HG02610 (cell line): ENCODE data around the gene TRAPPC12.
A peak's percentile ranks its signal among the peaks of the same experiment; 100 is the strongest.

Experiments
- ATAC-seq: cut with Tn5 transposase; IDR thresholded peaks from one replicate; pipeline ENCODE4 v1.9.1; 2021; ENCODE audit warnings: mild to moderate bottlenecking, moderate library complexity; ENCODE audit not compliant: unreplicated experiment

Gene TRAPPC12

DNA sequence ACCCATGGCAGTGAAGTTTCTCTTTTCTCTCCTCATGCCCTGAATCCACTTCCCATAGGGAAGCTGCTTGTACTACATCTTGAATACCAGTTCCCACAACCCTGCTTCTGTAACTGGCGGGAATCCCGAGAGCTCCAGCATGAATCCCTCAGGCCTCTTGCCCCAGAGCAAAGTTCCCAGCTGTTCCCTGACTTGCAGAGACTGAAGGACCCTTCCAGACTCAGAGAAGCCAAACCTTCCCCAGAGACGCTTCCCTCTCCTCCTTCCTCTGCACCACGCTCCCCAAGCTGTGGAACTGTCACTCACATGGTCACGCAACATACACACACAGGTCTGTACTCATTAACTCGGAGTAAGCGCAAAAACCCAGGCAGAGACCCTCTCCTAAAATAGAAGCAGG is 26.4 kb downstream of the TRAPPC12 start:
- ATAC-seq: no peak

DNA sequence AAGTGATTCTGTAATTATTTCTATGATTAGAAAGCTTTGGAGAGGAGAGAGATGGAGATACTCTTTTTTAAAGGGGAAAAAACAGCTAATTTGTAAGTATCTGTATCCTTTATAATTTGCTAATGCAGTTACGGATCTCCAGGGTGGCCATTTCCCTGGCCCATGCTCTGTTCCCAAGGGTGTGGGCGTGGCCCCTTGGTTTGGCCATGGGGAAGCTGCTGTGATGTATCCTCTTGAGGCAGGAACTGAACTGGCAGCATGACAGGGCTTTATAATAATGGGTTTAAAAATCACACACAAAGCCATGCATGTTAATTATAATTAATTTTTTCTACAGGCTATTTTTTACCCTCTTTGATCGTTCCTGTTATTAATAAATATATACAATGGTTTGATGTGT is 27.0 kb downstream of the TRAPPC12 start:
- ATAC-seq: no peak

DNA sequence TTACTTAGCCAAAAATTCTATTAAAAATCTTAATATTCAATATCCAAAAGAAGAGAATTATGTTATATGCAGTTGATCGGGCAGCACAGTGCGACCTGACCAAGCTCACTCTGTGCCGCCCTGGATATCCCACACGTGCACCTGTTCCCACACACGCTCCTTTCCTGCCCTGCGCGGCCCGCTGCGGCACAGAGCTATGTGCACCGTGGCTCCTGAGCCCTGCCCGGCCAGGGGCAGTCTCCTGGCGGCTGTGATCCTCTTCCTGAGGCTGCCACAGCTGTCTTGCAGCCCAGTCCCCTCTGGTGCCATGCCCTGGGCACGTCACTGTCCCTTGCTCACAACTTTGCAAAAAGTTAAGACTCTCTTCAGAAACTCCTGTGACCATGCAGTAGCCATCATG is 29.3 kb downstream of the TRAPPC12 start:
- ATAC-seq: no peak

DNA sequence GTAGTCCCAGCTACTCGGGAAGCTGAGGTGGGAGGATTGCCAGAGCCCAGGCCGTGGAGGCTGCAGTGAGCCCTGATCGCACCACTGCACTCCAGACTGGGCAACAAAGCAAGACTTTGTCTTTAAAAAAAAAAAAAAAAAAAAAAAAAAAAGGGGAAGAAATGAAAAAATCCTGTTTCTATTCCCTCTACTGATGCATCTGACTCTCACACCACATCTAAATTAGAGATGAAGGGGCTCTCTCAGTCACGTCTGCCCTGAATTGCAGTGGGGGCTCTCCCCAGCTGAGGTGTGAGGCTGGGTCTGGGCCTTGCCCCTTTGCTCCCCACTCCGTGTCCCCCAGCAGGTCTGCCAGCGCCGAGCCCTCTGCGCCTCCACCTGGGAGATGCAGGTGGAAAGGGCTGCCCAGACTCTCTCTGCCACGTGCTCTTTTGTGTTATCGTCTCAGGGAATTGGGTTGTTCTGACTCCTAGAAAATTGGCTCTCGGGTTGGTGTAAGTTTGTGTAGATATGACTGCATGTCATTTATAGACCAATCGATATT is 30.2 kb downstream of the TRAPPC12 start:
- no peak for ATAC-seq

DNA sequence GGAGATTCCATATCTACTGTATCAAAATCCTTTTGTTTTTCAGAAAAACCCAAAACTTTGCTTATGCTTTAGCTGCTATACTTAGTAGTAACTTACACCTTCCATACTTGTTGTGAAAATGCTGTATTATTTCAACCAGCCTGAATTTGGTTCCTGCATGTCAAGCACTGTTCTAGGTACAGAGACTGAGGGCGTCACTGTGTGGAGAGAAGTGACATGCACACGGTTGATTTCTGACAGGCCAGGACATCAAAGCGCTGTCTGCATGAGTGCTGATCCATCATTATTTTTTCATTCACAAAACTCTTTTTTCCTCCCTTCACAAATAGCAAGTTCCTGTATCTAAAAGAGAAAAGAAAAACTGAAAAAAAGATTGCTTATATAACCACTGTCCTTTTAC is 31.6 kb downstream of the TRAPPC12 start:
- ATAC-seq: no peak

DNA sequence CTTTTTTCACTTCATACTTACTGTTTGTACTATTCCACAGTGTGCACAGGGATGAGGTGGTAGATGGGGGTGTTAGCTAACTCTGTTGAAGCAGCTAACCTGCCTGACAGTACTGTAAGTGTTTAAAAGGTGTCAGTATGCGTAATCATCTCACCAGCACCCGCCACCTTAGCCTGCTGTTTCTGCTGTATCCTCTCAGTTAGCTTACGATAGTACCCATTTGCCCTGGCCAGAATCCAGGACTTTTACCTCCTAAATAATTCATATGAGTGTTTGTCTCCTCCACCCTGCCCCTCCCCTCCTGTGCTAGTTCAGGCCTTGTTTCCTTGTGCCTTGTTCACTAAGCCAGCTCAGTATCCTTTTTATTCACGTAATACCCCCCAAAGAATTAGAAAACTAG is 34.2 kb downstream of the TRAPPC12 start:
- ATAC-seq: no peak

DNA sequence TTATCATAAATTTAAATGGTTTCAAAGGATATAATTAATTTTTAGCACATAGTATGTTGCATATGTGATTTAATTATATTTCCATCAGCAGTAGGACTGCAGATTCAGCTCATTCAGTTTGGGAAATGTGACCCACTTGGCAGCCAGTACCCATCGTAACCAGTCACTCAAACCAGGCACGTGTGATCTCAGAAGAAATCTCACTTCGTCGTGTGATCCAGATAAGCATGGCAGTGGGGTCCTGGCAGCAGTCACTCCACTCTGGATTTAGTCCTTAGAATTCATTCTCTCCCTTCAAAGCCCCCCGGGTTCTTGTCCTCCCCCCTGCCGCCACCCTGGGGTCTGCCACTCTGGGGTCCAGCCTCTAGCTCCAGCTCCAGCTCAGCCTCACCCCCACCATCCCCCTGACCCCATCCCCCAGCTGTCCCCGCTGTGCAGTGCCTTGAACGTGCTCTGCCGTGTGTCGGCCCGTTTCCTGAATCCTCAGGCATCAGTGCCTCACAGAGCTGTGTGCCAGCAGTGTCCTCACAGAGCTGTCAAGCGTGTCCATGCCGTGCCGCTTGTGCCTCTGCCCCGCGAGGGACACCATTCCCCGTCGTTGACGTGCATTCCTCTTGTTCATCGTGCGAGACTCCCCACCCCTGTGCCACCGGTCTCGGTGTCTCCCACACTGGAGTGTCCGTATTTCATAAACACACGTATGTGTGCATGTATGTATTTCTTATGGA is 34.8 kb downstream of the TRAPPC12 start:
- no peak for ATAC-seq

DNA sequence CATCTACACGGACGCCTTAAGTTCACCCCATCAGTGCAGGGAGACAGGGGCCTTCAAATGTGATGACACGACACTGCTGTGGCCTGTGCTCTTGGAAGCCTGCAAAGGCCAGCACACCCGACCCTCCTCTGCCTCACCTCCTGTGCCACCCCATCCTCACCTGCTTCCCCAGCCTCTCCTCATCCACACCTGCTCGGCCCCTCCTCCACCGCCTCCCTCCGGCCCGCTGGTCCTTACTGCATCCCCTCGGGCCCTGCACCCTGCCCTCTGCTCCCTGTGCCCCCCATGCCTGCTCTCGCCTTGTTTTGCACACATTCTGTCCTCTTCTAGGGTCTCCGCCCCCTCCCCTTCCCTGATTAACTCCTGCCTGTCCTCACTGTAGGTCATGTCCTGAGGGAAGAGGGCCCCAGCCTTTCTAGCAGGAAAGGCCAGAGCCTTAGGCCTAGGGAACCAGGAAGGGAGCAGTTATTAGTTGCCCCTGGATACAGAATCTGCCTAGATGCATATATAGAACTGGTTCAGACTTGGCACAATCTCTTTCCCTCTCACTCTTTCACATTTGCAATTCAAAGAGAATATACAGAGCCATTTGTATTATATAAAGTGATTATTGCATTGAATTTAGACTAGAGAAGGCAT is 39.4 kb downstream of the TRAPPC12 start:
- ATAC-seq: no peak

DNA sequence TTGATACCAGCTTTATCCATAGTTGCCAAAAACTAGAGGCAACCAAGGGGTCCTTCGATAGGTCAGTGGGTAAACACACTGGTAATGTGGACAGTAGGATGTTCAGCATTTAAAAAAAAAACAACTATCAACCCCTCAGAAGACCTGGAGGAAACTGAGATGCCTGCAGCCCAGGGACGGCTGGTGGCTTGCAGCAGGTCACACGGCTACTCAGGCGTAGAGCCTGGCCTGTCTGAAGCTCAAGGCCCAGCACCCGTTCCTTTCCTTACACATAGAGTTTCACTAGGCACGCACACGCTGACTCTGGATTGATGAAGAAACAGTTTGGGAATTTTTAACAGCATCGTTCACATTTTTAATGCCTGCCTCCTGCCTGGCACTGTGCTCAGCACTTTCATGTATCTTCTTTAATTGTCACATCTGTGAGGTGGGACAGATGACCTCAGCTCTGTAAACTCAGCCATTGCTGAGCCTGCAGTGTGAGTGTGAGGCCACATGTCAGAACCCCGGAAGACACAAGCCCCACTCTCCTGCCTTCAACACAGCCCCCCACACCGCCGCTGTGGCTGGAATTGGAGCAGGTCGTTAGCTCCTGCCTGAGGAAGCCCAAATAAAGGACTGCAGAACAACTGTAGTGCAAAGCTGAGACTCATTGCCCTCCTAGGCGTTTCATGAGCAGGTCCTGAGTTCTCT is 40.7 kb downstream of the TRAPPC12 start:
- ATAC-seq: no peak

DNA sequence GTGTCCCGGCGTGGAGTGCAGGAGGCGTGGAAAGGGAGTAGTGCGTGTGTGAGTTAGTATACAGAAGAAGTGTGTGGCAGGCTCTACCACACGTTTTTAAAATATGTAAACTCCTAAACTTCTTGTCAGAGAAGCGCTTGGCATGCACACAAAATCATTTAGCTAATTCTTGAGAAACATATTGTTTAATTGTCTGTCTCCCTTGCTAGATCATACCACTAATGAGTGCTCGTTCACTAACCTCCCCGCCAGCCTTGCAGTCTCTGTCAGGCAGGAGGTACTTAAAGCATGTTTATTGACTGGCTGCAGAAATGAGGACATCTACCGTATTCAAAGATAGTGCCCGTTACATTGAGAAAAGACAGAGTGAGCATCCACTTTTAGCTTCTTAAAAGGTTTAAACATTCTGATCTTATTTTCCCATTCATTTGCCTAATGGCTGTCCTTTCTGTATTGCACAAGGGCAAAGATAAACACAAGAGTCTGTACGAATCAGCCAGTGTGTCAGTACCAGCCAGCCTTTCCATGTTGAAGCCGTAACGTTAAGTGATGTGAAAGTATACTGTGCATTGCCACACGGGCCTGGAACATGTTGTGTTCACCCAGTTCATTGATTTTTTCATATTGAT is 41.4 kb downstream of the TRAPPC12 start:
- ATAC-seq: no peak

DNA sequence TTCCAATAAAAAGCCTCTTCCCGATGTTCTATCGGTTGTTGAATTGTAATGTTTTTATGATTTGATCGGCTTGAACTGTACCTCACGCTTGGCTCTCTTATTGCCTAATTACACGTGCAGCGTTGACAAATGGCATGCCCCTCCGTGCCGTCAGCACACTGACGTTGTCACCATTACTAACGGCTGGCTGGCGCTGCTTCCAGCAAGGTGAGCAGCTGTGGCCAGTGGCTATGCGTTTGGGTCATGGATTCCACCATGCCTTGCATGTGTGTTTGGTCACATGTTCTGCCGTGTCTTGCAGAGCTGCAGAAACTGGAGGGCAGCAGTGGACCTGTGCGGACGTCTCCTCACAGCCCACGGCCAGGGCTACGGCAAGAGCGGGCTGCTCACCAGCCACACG is 42.1 kb downstream of the TRAPPC12 start:
- ATAC-seq: no peak

DNA sequence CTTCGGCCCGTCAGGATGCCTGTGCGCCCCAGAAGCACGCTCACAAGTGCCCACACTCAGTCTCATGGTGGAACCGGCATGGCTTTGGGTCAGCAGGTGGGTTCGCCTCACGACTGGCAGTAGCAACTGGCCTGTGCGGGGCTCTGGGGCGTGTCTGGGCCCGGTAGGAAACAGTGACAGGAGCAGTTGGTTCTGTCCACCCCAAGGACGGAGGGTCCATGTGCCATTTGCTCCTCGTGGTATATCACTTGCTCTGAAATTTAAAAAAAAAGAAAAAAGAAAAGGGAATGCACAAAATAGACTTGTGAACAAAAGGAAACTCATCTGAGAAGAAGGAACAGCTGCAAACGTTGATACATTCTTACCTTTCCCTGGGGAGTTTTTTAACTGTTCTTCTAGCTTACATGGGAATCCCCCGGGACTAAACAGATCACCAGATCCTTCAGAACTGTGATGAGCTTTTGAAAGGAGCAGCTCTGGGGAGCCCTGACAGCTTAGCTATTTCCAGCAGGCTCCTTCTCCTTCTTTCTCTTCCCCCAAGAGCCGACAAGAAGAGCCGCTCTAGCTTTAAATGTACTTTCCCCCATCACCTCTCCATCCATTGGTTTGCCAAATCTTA is 42.8 kb downstream of the TRAPPC12 start:
- peak; percentile 72 for ATAC-seq

DNA sequence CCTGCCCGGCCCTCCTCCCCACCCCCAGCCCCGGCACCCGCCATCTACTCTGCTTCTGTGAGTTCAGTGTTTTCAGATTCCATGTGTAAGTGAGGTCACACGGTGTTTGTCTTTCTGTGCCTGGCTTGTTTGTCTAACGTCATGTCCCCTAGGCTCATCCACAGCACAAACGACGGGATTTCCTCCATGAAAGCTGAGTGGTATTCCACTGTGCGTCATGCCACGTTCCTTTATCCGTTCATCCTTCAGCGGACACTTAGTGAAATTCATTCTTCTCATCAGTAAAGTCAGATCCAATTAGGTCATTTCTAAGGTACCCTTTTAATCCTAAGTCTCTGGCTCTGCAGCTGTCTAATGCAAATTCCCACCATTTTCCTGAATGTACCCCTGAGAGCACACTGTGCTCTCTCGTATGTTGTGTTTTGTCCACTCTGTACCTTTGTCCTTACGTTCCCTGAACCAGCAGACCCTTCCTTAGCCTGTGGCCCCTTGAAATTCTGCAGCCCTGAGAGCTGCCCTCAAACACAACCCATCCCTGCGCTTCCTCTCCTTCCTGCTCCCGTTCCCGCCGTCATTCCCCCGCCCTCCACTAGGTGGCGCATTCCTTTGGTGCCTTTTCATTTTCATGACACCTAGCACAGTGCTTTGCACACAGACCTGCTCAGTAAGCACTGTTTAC is 44.1 kb downstream of the TRAPPC12 start:
- no peak for ATAC-seq

DNA sequence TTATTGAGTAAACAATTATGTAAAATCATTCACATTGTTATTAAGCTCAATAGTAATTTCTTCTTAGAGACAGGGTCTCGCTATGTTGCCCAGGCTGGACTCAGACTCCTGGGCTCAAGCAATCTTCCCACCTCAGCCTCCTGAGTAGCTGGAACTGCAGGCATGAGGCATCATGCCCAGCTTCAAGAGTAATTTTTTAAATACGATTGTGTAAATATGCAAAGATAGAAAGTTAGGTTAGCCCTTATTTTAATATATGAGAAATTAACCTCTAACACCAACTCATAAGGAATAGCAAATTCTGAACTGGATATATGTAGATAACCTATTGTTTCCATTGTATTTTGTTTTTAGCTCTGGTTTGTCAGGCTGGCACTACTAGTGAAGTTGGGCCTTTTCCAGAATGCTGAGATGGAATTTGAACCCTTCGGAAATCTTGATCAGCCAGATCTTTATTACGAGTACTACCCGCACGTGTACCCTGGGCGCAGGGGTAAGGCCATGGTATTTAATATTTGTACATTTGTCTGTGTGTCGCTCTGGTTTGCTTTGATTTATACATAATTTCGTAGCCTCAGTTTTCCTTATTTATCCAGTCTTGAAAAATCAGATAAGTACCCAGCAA is 44.8 kb downstream of the TRAPPC12 start:
- no peak for ATAC-seq

DNA sequence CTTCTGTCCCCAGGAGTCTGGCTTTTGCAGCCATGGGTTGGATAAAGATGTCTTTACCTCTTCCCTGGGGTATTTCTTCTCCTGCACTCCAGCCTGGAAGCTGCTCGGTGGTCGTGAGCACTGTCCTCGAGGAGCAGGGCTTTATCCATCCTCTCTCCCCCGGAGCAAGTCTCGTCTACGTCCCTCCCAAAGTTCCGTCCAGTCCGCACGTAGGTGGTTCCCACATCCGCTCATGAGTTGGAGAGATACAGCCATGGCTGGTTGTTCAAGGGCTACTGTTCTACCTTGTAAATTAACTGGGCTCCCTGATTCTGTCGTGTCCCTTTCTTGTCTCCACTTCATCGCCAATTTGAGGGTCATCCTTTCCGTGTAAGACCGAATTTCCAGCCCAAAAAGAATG is 47.1 kb downstream of the TRAPPC12 start:
- no peak for ATAC-seq

DNA sequence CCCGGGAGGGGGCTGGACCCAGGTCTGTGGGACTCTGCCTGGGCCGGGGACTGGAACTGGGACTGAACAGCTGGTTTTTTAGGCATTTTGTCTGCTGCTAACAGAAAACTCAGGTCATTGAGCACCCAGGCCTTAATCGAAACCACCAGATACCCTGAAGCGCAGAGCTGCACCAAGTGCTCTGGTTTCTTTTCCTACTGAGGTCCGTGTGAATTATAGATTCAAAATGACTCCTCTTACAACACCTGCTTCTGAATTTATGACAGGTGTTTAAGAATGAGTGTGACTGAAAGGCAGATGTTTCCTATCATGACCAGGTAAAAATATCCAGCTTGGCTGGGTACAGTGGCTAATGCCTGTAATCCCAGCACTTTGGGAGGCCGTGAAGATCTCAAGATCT is 47.8 kb downstream of the TRAPPC12 start:
- ATAC-seq: peak; percentile 74

DNA sequence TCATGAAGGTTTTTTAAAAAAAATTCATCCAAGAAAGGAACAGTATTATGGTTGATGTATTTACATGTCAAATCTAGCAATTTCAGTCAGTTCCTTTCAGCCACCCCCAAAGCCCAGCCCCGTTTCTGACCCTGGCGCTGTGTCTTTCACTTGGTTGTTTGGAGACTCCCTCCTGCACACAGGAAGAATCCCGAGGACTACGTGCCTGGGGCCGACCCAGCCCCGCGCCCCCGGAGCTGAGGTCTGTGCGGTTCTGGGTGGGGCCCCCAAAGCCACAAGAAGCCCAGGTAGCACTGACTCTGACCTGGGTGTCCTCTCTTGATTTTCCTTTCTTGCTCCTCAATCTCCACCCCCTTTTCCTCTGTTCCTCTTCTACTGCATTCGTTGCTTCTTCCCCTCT is 49.1 kb downstream of the TRAPPC12 start:
- ATAC-seq: no peak

DNA sequence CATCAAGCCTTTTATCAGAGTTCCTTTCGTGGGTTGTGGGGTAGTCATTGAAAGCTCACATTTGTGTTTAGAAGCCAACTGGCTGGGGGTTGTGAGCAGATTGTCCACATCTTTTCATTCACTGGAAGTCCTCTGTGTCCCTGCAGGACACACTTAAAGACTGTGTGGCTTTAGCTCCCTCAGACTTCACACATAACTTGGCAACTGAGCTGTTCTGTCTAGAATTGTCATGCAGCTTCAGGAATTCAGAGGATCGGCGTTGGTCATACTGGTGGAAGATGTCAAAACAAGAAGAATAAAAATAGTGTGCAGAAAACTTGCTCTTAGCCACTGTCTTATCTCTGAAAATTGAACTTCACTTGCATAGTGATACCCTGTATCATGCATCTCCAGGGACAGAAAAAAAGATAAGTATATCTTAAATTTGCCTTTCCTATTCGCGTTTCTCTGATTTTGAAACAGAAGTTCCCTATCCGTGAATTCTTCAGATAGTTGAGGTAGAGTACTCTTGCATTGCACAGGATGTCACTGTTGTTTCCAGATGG is 49.6 kb downstream of the TRAPPC12 start:
- no peak for ATAC-seq

DNA sequence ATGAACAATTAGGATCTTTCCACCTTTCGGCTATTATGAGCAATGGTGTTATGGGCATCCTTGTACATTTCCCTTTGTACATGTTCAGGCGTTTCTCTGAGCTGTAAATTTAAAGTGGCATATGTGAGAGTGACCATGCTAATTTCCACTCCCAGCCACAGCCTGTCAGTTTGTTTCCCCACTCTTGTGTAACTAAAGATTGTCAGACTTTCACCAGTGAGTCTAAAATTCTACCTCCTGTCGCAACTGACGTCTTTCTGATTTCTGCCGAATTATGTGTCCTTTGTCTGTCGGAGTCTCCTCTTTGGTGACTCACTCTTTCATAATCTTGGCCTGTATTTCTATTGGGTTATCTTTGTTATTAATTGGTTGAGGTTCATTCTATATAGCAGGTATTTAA is 50.7 kb downstream of the TRAPPC12 start:
- ATAC-seq: no peak
